Epithelial cell of proximal tubule (primary cell): Measurements from ENCODE around the gene SLC37A4. TPM values are rescaled to one million over a fixed set of nuclear protein-coding genes. Genes with fewer than 3 reads are reported as not detected.
"Not testable (repeated sequence)": the region's sequence is repeated elsewhere in the genome, so short reads cannot be mapped to it uniquely, and the experiment has no call there.

ENCODE experiments used
- DNase-seq: peaks from one replicate; pipeline ENCODE4 v3.0.0-alpha.2; 2011; ENCODE audit warnings: low read depth
- H3K4me3 ChIP-seq: 2 replicates; pipeline ENCODE4 v1.5.1; 2011; ENCODE audit warnings: low read depth, mild to moderate bottlenecking, low read length
- CTCF ChIP-seq: conservative IDR thresholded peaks from 2 replicates; pipeline ENCODE4 v1.5.1; 2012; ENCODE audit warnings: low read depth, mild to moderate bottlenecking, low read length
- total RNA-seq: library from RNA; depleted of rRNA; stranded (reverse); fragments of >200 nt; gene quantifications from 2 replicates; pipeline ENCODE4 v1.2.3, GENCODE V29; 2015

The SLC37A4 gene
- total RNA-seq, 1 donor from 2014 or later, result 59.2 TPM

GRCh38 chr11:119000906-119001305 lies 29.8 kb downstream of the SLC37A4 start:
- TF ChIP-seq CTCF, result no peak
- H3K4me3 ChIP-seq, result no peak overlapping the region
- no peak for DNase-seq

GRCh38 chr11:118998822-118999221 lies 31.9 kb downstream of the SLC37A4 start:
- peak; percentile 69 for DNase-seq
- TF ChIP-seq CTCF, result no peak
- H3K4me3 ChIP-seq, result peak overlapping the region; percentile 91

GRCh38 chr11:118998388-118998717 lies 32.3 kb downstream of the SLC37A4 start:
- H3K4me3 ChIP-seq, result peak overlapping the region; percentile 91
- no peak for DNase-seq
- TF ChIP-seq CTCF, result no peak

GRCh38 chr11:118997627-118998387 lies 32.9 kb downstream of the SLC37A4 start, which contains the start of gene CENATAC:
Gene CENATAC (plus strand): TSS chr11:118998138. CDS start chr11:118998198, 60 bp downstream.
- peak; percentile 5 for TF ChIP-seq CTCF
- DNase-seq, result no peak
- H3K4me3 ChIP-seq, result peak within 1 kb of the TSS; percentile 91

DNA sequence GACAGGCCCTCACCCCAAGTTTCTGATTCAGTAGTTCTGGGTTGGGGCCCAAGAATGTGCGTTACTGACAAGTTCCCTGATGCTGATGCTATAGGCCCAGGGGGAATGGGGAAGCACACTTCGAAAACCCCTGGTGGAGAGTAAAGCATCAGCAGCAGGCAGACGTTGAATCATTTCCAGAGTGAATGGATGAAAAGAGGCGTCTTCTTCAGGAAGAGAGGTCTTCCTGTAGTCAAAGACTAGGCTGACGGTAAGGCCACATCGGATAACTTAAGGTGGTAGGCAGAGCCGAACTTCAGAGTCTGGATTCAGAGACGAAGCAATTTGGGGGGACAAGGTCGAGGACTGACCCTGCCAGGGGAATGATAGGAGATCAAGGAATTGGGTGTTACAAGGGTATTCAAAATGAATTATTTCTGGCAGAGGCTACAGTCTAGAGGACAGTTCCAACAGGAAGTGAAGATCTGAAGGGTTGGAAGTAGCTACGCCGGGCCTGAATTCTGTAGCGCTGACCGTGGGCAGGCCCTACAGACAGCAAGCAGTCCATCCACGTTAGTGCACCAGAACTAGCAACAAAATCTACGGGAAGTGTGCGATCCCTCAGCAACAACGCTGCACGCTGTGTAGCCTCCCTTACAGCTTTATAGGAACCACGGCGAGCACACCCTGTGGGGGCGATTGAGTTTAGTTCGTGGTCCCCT lies 33.6 kb downstream of the SLC37A4 start:
- TF ChIP-seq CTCF, result no peak
- peak overlapping the region; percentile 91 for H3K4me3 ChIP-seq
- no peak for DNase-seq

DNA sequence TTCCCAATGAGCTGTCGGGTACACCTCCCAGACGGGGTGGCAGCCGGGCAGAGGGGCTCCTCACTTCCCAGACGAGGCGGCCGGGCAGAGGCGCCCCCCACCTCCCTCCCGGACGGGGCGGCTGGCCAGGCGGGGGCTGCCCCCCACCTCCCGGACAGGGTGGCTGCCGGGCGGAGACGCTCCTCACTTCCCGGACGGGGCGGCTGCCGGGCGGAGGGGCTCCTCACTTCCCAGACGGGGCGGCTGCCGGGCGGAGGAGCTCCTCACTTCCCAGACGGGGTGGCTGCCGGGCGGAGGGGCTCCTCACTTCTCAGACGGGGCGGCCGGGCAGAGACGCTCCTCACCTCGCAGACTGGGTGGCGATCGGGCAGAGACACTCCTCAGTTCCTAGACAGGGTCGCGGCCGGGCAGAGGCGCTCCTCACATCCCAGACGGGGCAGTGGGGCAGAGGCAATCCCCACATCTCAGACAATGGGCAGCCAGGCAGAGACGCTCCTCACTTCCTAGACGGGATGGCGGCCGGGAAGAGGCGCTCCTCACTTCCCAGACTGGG lies 39.1 kb downstream of the SLC37A4 start:
- not testable (repeated sequence) for DNase-seq, H3K4me3 ChIP-seq

DNA sequence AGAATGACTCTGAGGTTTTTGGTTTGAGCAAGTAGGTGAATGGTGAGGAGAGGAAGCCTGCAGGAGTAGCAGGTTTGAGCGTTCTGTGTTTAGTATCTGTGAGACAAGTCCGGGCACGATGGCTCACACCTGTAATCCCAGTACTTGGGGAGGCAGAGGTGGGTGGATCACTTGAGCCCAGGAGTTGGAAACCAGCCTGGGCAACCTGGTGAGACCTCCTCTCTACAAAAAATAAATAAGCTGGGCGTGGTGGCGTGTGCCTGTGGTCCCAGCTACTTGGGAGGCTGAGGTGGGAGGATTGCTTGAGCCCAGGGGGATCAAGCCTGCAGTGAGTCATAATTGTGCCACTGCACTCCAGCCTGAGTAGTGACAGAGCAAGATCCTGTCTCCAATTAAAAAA lies 42.4 kb downstream of the SLC37A4 start:
- no peak for DNase-seq
- TF ChIP-seq CTCF, result no peak
- no peak overlapping the region for H3K4me3 ChIP-seq
